ENCODE results near the gene TLN1.

- TF ChIP-seq CTCF (IDR thresholded peaks at IDR 0.05) (no peak), POLR2A (IDR thresholded peaks at IDR 0.05) (no peak), POLR2AphosphoS5 (IDR thresholded peaks at IDR 0.05) (no peak), EP300 (IDR thresholded peaks at IDR 0.05) (no peak)
Measured at GRCh38 chr9:35746583-35746982, 14.6 kb upstream of the TLN1 start.

Data from gastroesophageal sphincter (tissue), 3 donors.